ENCODE results near the gene NFIB. TPM values are rescaled to one million over a fixed set of nuclear protein-coding genes. Genes with fewer than 3 reads are reported as not detected.

NFIB gene
- total RNA-seq, 1 experiment from 2014 or later, result 12.5 TPM

GRCh38 chr9:14300588-14300987 is 13.4 kb downstream of the NFIB start:
- POLR2A ChIA-PET, result no interaction called here
- Mint-ChIP-seq H3K36me3 (peaks cover 4% of the 10 kb centered on the region; the same call in 1 of the 2 replicates), H3K4me1 (peaks cover 26% of the 10 kb centered on the region), H3K27me3 (ENCODE audit: low read depth) (no peaks in the 10 kb centered on the region), H3K27ac (no peak overlapping the region), H3K9me3 (no peaks in the 10 kb centered on the region), H3K4me3 (no peak overlapping the region)
- no peak for ATAC-seq
- DNase-seq (ENCODE audit: low spot score), result no peak
- TF ChIP-seq ZNF416 (CRISPR knock-in tag; IDR thresholded peaks at IDR 0.05), result no peak
- CTCF ChIA-PET, result no interaction called here

GRCh38 chr9:14300040-14300439 is 13.9 kb downstream of the NFIB start:
- ChIA-PET CTCF (no interaction called here), POLR2A (no interaction called here)
- ATAC-seq, result no peak
- TF ChIP-seq ZNF671 (CRISPR knock-in tag; IDR thresholded peaks at IDR 0.05), result no peak
- TF ChIP-seq E2F1 (CRISPR knock-in tag; IDR thresholded peaks at IDR 0.05), result no peak
- TF ChIP-seq SOX15 (CRISPR knock-in tag; IDR thresholded peaks at IDR 0.05), result no peak
- no peak for TF ChIP-seq ZNF425 (CRISPR knock-in tag; conservative IDR thresholded peaks at IDR 0.05)
- no peak for TF ChIP-seq ZSCAN18 (CRISPR knock-in tag; IDR thresholded peaks at IDR 0.05)
- TF ChIP-seq ARID4B (CRISPR knock-in tag; IDR thresholded peaks at IDR 0.05; ENCODE audit: borderline replicate concordance), result no peak
- no peak for TF ChIP-seq JUN (CRISPR knock-in tag; IDR thresholded peaks at IDR 0.05)
- TF ChIP-seq FOXP4 (CRISPR knock-in tag; IDR thresholded peaks at IDR 0.05), result no peak
- no peak for TF ChIP-seq NFYB (CRISPR knock-in tag; conservative IDR thresholded peaks at IDR 0.05; ENCODE audit: low read depth)
- TF ChIP-seq GABPB1 (CRISPR knock-in tag; IDR thresholded peaks at IDR 0.05), result no peak
- no peak for TF ChIP-seq HMGXB4 (CRISPR knock-in tag; IDR thresholded peaks at IDR 0.05)
- TF ChIP-seq NR1H2 (CRISPR knock-in tag; IDR thresholded peaks at IDR 0.05), result no peak
- no peak for TF ChIP-seq PRRX2 (CRISPR knock-in tag; IDR thresholded peaks at IDR 0.05)
- no peak for TF ChIP-seq AR (CRISPR knock-in tag; IDR thresholded peaks at IDR 0.05)
- no peak for TF ChIP-seq ERG (CRISPR knock-in tag; IDR thresholded peaks at IDR 0.05)
- Mint-ChIP-seq H3K9me3 (no peaks in the 10 kb centered on the region), H3K4me3 (no peak overlapping the region), H3K36me3 (no peaks in the 10 kb centered on the region; the same call in 1 of the 2 replicates), H3K27me3 (ENCODE audit: low read depth) (no peaks in the 10 kb centered on the region), H3K4me1 (peaks cover 26% of the 10 kb centered on the region), H3K27ac (no peak overlapping the region)
- DNase-seq (ENCODE audit: low spot score), result no peak
